Cerebellar nuclear complex (tissue), 1 donor: Measurements from ENCODE around the gene TNFRSF21.
"Not testable (repeated sequence)": the region's sequence is repeated elsewhere in the genome, so short reads cannot be mapped to it uniquely, and the experiment has no call there.

ENCODE experiments used
- DNase-seq, 2 experiments: peaks; one replicate each; lab custom pipeline; 2025; lab: John Stamatoyannopoulos, UW

The TNFRSF21 gene

GRCh38 chr6:47309291-47310130, at the start of gene TNFRSF21:
TSS of gene TNFRSF21 (minus strand) at chr6:47309905. CDS start at chr6:47309511, 394 bp downstream.
- peak; percentile 60 to 87 for DNase-seq

- no peak for DNase-seq
Observed at GRCh38 chr6:47358440-47359225, 48.9 kb upstream of the TNFRSF21 start.

- no peak for DNase-seq
Observed at GRCh38 chr6:47357827-47358226, 48.1 kb upstream of the TNFRSF21 start.

- DNase-seq, result no peak
Observed at GRCh38 chr6:47355496-47355895, 45.8 kb upstream of the TNFRSF21 start.

GRCh38 chr6:47353871-47354270, 44.2 kb upstream of the TNFRSF21 start:
- DNase-seq, result no peak

GRCh38 chr6:47352966-47353365, 43.3 kb upstream of the TNFRSF21 start:
- DNase-seq, result peak; percentile 62 to 81

- no peak for DNase-seq
Observed at GRCh38 chr6:47352194-47352920, 42.7 kb upstream of the TNFRSF21 start.

GRCh38 chr6:47351621-47352020, 41.9 kb upstream of the TNFRSF21 start:
- no peak for DNase-seq

- DNase-seq, result peak in 1 of 2 experiments; percentile 28
Observed at GRCh38 chr6:47349931-47350330, 40.2 kb upstream of the TNFRSF21 start.

- DNase-seq, result no peak
Observed at GRCh38 chr6:47348316-47348863, 38.7 kb upstream of the TNFRSF21 start.

- no peak for DNase-seq
Observed at GRCh38 chr6:47345761-47346160, 36.1 kb upstream of the TNFRSF21 start.

GRCh38 chr6:47344022-47344421, 34.3 kb upstream of the TNFRSF21 start:
- DNase-seq, result no peak

- no peak for DNase-seq
Observed at GRCh38 chr6:47343600-47343999, 33.9 kb upstream of the TNFRSF21 start.

GRCh38 chr6:47342824-47343223, 33.1 kb upstream of the TNFRSF21 start:
- DNase-seq, result no peak

GRCh38 chr6:47337519-47337918, 27.8 kb upstream of the TNFRSF21 start:
- DNase-seq, result no peak

- DNase-seq, result no peak
Observed at GRCh38 chr6:47336334-47336733, 26.6 kb upstream of the TNFRSF21 start.

GRCh38 chr6:47335466-47335865, 25.8 kb upstream of the TNFRSF21 start:
- no peak for DNase-seq

GRCh38 chr6:47334334-47334733, 24.6 kb upstream of the TNFRSF21 start:
- no peak for DNase-seq

GRCh38 chr6:47328606-47329005, 18.9 kb upstream of the TNFRSF21 start:
- DNase-seq, result not testable (repeated sequence)

- not testable (repeated sequence) for DNase-seq
Observed at GRCh38 chr6:47328139-47328538, 18.4 kb upstream of the TNFRSF21 start.

GRCh38 chr6:47323887-47324286, 14.2 kb upstream of the TNFRSF21 start:
- no peak for DNase-seq

GRCh38 chr6:47323321-47323720, 13.6 kb upstream of the TNFRSF21 start:
- DNase-seq, result no peak
